ENCODE data around the gene GREM2. TPM values are rescaled to one million over a fixed set of nuclear protein-coding genes. Genes with fewer than 3 reads are reported as not detected.

GREM2 gene
- total RNA-seq, 1 experiment from 2014 or later, result not detected

DNA sequence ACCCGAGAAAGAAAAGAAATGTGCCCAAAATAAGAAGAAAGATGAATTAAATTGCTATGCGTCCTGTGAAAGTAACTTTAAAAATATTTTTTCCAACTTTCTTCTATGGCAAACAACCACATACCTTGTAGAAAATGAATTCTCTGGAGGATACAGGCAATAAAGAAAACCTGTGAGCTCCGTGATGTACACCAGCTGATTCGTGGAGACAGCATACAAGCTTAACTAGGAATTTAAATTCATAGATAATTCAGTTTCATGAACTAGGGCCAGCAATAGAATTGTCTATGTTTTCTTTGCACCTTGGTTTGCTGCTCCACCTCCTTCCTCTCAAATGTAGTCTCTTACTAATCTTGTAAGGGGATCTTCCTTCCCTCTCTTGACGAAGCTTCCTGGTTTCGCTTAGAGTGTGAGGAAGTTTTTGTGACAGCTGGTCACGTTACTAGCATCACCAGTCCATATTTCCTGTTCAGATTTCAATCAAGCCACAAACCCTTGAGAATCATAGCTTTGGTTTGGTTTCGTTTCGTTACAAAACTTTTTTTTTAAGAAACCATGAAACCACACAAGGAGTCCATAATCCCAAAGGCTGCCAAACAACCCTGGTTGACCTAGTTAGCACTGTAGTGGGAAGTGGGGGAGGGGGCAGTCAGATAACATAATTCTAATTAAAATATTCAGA lies 35.8 kb downstream of the GREM2 start:
- DNase-seq, result no peak
- Histone ChIP-seq H3K9ac (ENCODE audit: low read length) (no peak overlapping the region), H3K79me2 (ENCODE audit: low read length) (no peaks in the 10 kb centered on the region), H3K36me3 (ENCODE audit: low read depth, low read length) (no peaks in the 10 kb centered on the region), H4K20me1 (ENCODE audit: low read length) (no peaks in the 10 kb centered on the region), H3K4me2 (ENCODE audit: low read length) (peak overlapping the region; percentile 65), H3K4me1 (ENCODE audit: insufficient read depth, low read length) (no peaks in the 10 kb centered on the region; the same call in 1 of the 2 replicates), H3K27ac (ENCODE audit: low read length) (no peak overlapping the region), H3K27me3 (ENCODE audit: low read length) (0 out of 2 replicates have a peak, but pooled peaks cover 4% of the 10 kb centered on the region), H2AFZ (ENCODE audit: low read length) (peak overlapping the region; percentile 49), H3K9me2 (replicated peaks; ENCODE audit: low read length) (no peaks in the 10 kb centered on the region), H3F3A (ENCODE audit: low read length, unreplicated experiment) (no peaks in the 10 kb centered on the region), H3K4me3 (ENCODE audit: low read length) (peak overlapping the region; percentile 38), H3K9me3 (ENCODE audit: low read length) (no peaks in the 10 kb centered on the region)
- intact Hi-C loops (cut with micrococcal nuclease), result no loop called here
- TF ChIP-seq, protein P1, sequence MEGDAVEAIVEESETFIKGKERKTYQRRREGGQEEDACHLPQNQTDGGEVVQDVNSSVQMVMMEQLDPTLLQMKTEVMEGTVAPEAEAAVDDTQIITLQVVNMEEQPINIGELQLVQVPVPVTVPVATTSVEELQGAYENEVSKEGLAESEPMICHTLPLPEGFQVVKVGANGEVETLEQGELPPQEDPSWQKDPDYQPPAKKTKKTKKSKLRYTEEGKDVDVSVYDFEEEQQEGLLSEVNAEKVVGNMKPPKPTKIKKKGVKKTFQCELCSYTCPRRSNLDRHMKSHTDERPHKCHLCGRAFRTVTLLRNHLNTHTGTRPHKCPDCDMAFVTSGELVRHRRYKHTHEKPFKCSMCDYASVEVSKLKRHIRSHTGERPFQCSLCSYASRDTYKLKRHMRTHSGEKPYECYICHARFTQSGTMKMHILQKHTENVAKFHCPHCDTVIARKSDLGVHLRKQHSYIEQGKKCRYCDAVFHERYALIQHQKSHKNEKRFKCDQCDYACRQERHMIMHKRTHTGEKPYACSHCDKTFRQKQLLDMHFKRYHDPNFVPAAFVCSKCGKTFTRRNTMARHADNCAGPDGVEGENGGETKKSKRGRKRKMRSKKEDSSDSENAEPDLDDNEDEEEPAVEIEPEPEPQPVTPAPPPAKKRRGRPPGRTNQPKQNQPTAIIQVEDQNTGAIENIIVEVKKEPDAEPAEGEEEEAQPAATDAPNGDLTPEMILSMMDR (conservative IDR thresholded peaks at IDR 0.05; ENCODE audit: low read depth, low read length), result no peak
- POLR2A ChIA-PET (ENCODE audit: unreplicated experiment), result interaction anchor here (0.7 kb wide), 1 partner anchor 235 kb away, joined by 4 read pairs; no protein-coding TSS in a partner anchor
- CTCF ChIA-PET, result no interaction called here
- no peak for ATAC-seq
- BruUV-seq (replicated peaks), result no TSS peak

DNA sequence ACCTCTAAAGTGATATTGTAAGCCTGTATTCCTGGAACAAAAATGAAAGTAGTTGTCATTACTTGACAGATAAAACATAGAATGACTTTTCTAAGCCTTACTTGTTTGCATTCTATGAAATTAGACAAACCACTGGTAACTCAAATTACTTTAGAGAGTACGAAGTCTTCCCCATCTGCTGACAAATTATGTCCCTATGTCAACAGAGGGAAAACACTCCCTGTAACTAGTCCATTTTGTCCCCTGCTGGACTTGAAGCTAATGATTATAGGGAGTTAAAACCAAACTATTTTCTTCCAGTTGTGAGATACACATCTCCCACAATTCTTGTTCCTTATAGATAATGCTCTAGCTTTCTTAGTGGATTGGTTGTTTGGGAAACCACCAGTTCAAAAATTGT lies 39.6 kb downstream of the GREM2 start:
- H3K9me3 ChIP-seq (ENCODE audit: low read length), result no peaks in the 10 kb centered on the region
- no peak for TF ChIP-seq EZH2 (IDR thresholded peaks at IDR 0.05; ENCODE audit: low read length, unreplicated experiment)
- no peak for TF ChIP-seq EZH2phosphoT487 (IDR thresholded peaks at IDR 0.05; ENCODE audit: borderline replicate concordance, low read length)
- no peak overlapping the region for H3K4me2 ChIP-seq (ENCODE audit: low read length)
- ATAC-seq (no peak), DNase-seq (no peak)
- H3K36me3 ChIP-seq (ENCODE audit: low read depth, low read length), result no peaks in the 10 kb centered on the region
- no peaks in the 10 kb centered on the region for H3F3A ChIP-seq (ENCODE audit: low read length, unreplicated experiment)
- H2AFZ ChIP-seq (ENCODE audit: low read length), result no peak overlapping the region
- ChIA-PET CTCF (no interaction called here), POLR2A (ENCODE audit: unreplicated experiment) (no interaction called here)
- no peaks in the 10 kb centered on the region for H3K79me2 ChIP-seq (ENCODE audit: low read length)
- no peak overlapping the region for H3K9ac ChIP-seq (ENCODE audit: low read length)
- H3K27ac ChIP-seq (ENCODE audit: low read length), result no peak overlapping the region
- peaks cover 13% of the 10 kb centered on the region for H3K27me3 ChIP-seq (ENCODE audit: low read length)
- no peaks in the 10 kb centered on the region; the same call in 1 of the 2 replicates for H3K4me1 ChIP-seq (ENCODE audit: insufficient read depth, low read length)
- no peak overlapping the region for H3K4me3 ChIP-seq (ENCODE audit: low read length)
- BruUV-seq (replicated peaks), result no TSS peak
- no peaks in the 10 kb centered on the region for H4K20me1 ChIP-seq (ENCODE audit: low read length)
- H3K9me2 ChIP-seq (replicated peaks; ENCODE audit: low read length), result no peaks in the 10 kb centered on the region
- intact Hi-C loops (cut with micrococcal nuclease), result no loop called here

DNA sequence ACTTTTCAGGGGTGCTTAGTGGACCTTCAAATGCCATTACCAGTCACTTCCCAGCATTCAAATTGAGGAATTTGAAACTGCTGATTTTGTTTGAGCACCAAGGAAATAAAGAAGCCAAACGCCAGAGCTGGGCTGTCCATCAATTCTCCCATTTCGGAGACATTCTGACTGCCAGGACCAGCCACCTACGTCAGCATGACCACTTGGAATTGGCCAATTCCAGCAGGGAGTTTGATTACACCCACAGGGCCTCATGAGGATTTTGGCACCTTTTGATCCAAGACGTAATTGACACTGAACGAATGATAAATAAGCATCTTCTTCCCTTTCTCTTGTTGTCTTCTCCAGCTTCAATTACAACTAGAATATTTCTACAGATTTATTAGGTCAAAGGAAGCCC lies 40.2 kb downstream of the GREM2 start:
- no peak for ATAC-seq
- H3K79me2 ChIP-seq (ENCODE audit: low read length), result no peaks in the 10 kb centered on the region

More for the DNA sequence above, 40.2 kb downstream of the GREM2 start:
- H3K4me2 ChIP-seq (ENCODE audit: low read length), result no peak overlapping the region
- no peaks in the 10 kb centered on the region; the same call in 1 of the 2 replicates for H3K4me1 ChIP-seq (ENCODE audit: insufficient read depth, low read length)
- DNase-seq, result no peak
- no peaks in the 10 kb centered on the region for H3F3A ChIP-seq (ENCODE audit: low read length, unreplicated experiment)
- no peak overlapping the region for H3K9ac ChIP-seq (ENCODE audit: low read length)
- no peak overlapping the region for H3K27ac ChIP-seq (ENCODE audit: low read length)
- no peaks in the 10 kb centered on the region for H3K36me3 ChIP-seq (ENCODE audit: low read depth, low read length)
- no peak overlapping the region for H2AFZ ChIP-seq (ENCODE audit: low read length)
- no peaks in the 10 kb centered on the region for H4K20me1 ChIP-seq (ENCODE audit: low read length)
- CTCF ChIA-PET, result no interaction called here
- no peak for TF ChIP-seq EZH2phosphoT487 (IDR thresholded peaks at IDR 0.05; ENCODE audit: borderline replicate concordance, low read length)
- TF ChIP-seq, protein P1 (conservative IDR thresholded peaks at IDR 0.05; ENCODE audit: low read depth, low read length), result no peak
- no peak for TF ChIP-seq EZH2 (IDR thresholded peaks at IDR 0.05; ENCODE audit: low read length, unreplicated experiment)
- no peaks in the 10 kb centered on the region for H3K9me2 ChIP-seq (replicated peaks; ENCODE audit: low read length)
- POLR2A ChIA-PET (ENCODE audit: unreplicated experiment), result no interaction called here
- no TSS peak for BruUV-seq (replicated peaks)
- no peak overlapping the region for H3K4me3 ChIP-seq (ENCODE audit: low read length)
- intact Hi-C loops (cut with micrococcal nuclease), result no loop called here
- H3K27me3 ChIP-seq (ENCODE audit: low read length), result peaks cover 17% of the 10 kb centered on the region
- no peaks in the 10 kb centered on the region for H3K9me3 ChIP-seq (ENCODE audit: low read length)
